GM12801 (cell line): Measurements from ENCODE around the gene FAM180B.

Experiments
- CTCF ChIP-seq: IDR thresholded peaks from one replicate; pipeline ENCODE4 v1.5.1; 2011; ENCODE audit warnings: control low read depth; ENCODE audit not compliant: insufficient read length; ENCODE audit errors: extremely low read depth

Gene FAM180B

GRCh38 chr11:47564933-47565339 lies 21.5 kb upstream of the FAM180B start:
- no peak for TF ChIP-seq CTCF

- TF ChIP-seq CTCF, result no peak
Observed at GRCh38 chr11:47565340-47566148, 20.9 kb upstream of the FAM180B start, which contains the start of gene PTPMT1. PTPMT1 (plus strand) TSS chr11:47565599; CDS start chr11:47565623, 24 bp downstream.

GRCh38 chr11:47566149-47566698 lies 20.3 kb upstream of the FAM180B start:
- no peak for TF ChIP-seq CTCF

GRCh38 chr11:47569646-47570045 lies 16.8 kb upstream of the FAM180B start:
- TF ChIP-seq CTCF, result no peak

- TF ChIP-seq CTCF, result no peak
Observed at GRCh38 chr11:47570651-47571356, 15.7 kb upstream of the FAM180B start.

- TF ChIP-seq CTCF, result no peak
Observed at GRCh38 chr11:47571357-47571729, 15.1 kb upstream of the FAM180B start.

GRCh38 chr11:47571895-47572294 lies 14.6 kb upstream of the FAM180B start:
- no peak for TF ChIP-seq CTCF
